Fibroblast of lung (primary cell): Measurements from ENCODE around the gene PDCD1LG2. TPM values are rescaled to one million over a fixed set of nuclear protein-coding genes. Genes with fewer than 3 reads are reported as not detected.

Experiments
- DNase-seq, 2 donors: peaks; one replicate each; pipeline versions ENCODE4 v3.0.0 to v3.0.0-alpha.2; 2010; ENCODE audit warnings: low read depth in 2 of 2
- H2AFZ ChIP-seq: 2 replicates; pipeline ENCODE4 v1.5.1; 2012; ENCODE audit warnings: low read length, control low read depth, inconsistent platforms
- H3K27ac ChIP-seq: 2 replicates; pipeline ENCODE4 v1.5.1; 2011; ENCODE audit warnings: low read length, control low read depth; ENCODE audit not compliant: insufficient read depth
- H3K27me3 ChIP-seq: 2 replicates; pipeline ENCODE4 v1.5.1; 2011; ENCODE audit warnings: mild to moderate bottlenecking, low read length; ENCODE audit not compliant: control insufficient read depth, insufficient read depth
- H3K36me3 ChIP-seq: 2 replicates; pipeline ENCODE4 v1.5.1; 2011; ENCODE audit warnings: low read length; ENCODE audit not compliant: control insufficient read depth, insufficient read depth
- H3K4me1 ChIP-seq: 2 replicates; pipeline ENCODE4 v1.5.1; 2011; ENCODE audit warnings: low read length; ENCODE audit not compliant: control insufficient read depth, insufficient read depth; ENCODE audit errors: extremely low read depth
- H3K4me2 ChIP-seq: 2 replicates; pipeline ENCODE4 v1.5.1; 2011; ENCODE audit warnings: low read length, control low read depth; ENCODE audit not compliant: insufficient read depth; ENCODE audit errors: extremely low read depth
- H3K4me3 ChIP-seq, 4 experiments: fragments of 200-600 bp in 1 of 4; sonication (generic) in 1 of 4; replicated peaks in 1 of 4; 2 replicates each; pipeline ENCODE4 v1.5.1; 2011 to 2016; ENCODE audit warnings: low read length in 4 of 4, low read depth in 3 of 4, mild to moderate bottlenecking in 3 of 4, control low read depth in 2 of 4, inconsistent platforms in 1 of 4, mixed read lengths in 1 of 4; ENCODE audit not compliant: insufficient read depth in 1 of 4; ENCODE audit errors: control extremely low read depth in 1 of 4
- H3K79me2 ChIP-seq: 2 replicates; pipeline ENCODE4 v1.5.1; 2012; ENCODE audit warnings: mild to moderate bottlenecking, low read length, inconsistent platforms; ENCODE audit not compliant: control insufficient read depth, insufficient read depth
- H3K9ac ChIP-seq: 2 replicates; pipeline ENCODE4 v1.5.1; 2011; ENCODE audit warnings: mild to moderate bottlenecking, low read length, control low read depth; ENCODE audit not compliant: insufficient read depth
- H3K9me3 ChIP-seq: 2 replicates; pipeline ENCODE4 v1.5.1; 2012; ENCODE audit warnings: low read depth, low read length; ENCODE audit not compliant: control insufficient read depth, insufficient read depth
- H4K20me1 ChIP-seq: 2 replicates; pipeline ENCODE4 v1.5.1; 2011; ENCODE audit warnings: low read length; ENCODE audit not compliant: control insufficient read depth, insufficient read depth; ENCODE audit errors: extremely low read depth
- EZH2 ChIP-seq: IDR thresholded peaks from 2 replicates; pipeline ENCODE4 v1.5.1; 2012; ENCODE audit warnings: low read length, control low read depth, mild to moderate bottlenecking; ENCODE audit errors: missing control alignments
- polyA plus RNA-seq, 2 donors: library from polyadenylated mRNA; depleted of rRNA in 1 of 2; stranded (reverse) in 1 of 2; unstranded in 1 of 2; fragments of >200 nt; gene quantifications; 2 replicates each; pipeline ENCODE4 v1.2.1, GENCODE V29; 2011 to 2012; ENCODE audit warnings: missing spikeins in 1 of 2
- total RNA-seq: library from RNA; depleted of rRNA; stranded (reverse); fragments of >200 nt; gene quantifications from 2 replicates; pipeline ENCODE4 v1.2.1, GENCODE V29; 2014
- TF ChIP-seq, protein P1 (sequence below), 2 donors: IDR thresholded peaks in 1 of 2; conservative IDR thresholded peaks in 1 of 2; 1 replicate in 1 of 2; 2 replicates in 1 of 2; pipeline ENCODE4 v1.5.1; 2011 to 2012; ENCODE audit warnings: low read length in 2 of 2, control low read depth in 1 of 2, inconsistent platforms in 1 of 2, low read depth in 1 of 2, mild to moderate bottlenecking in 1 of 2

Gene PDCD1LG2
- total and polyA plus RNA-seq, 2 donors (not counting 1 experiment from before 2014, with no cell fraction given): 6.9 to 16.9 TPM

DNA sequence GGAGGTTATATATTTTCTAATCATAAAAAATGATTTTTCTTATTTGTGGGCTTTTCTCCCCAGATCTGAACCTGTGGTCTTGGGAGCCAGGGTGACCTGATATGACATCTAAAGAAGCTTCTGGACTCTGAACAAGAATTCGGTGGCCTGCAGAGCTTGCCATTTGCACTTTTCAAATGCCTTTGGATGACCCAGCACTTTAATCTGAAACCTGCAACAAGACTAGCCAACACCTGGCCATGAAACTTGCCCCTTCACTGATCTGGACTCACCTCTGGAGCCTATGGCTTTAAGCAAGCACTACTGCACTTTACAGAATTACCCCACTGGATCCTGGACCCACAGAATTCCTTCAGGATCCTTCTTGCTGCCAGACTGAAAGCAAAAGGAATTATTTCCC is 59.6 kb downstream of the PDCD1LG2 start:
- H3K79me2 ChIP-seq: no peaks in the 10 kb centered on the region
- H3K9ac ChIP-seq: no peak overlapping the region
- H2AFZ ChIP-seq: no peak overlapping the region
- H3K27me3 ChIP-seq: no peaks in the 10 kb centered on the region
- no peak for TF ChIP-seq EZH2
- TF ChIP-seq, protein P1, sequence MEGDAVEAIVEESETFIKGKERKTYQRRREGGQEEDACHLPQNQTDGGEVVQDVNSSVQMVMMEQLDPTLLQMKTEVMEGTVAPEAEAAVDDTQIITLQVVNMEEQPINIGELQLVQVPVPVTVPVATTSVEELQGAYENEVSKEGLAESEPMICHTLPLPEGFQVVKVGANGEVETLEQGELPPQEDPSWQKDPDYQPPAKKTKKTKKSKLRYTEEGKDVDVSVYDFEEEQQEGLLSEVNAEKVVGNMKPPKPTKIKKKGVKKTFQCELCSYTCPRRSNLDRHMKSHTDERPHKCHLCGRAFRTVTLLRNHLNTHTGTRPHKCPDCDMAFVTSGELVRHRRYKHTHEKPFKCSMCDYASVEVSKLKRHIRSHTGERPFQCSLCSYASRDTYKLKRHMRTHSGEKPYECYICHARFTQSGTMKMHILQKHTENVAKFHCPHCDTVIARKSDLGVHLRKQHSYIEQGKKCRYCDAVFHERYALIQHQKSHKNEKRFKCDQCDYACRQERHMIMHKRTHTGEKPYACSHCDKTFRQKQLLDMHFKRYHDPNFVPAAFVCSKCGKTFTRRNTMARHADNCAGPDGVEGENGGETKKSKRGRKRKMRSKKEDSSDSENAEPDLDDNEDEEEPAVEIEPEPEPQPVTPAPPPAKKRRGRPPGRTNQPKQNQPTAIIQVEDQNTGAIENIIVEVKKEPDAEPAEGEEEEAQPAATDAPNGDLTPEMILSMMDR (conservative IDR thresholded peaks at IDR 0.05 in 1 of 2, IDR thresholded peaks at IDR 0.05 in 1 of 2; ENCODE audit: low read depth in 1 of 2, low read length in 2 of 2): no peak
- no peaks in the 10 kb centered on the region for H3K9me3 ChIP-seq
- DNase-seq: no peak
- H3K4me2 ChIP-seq: no peak overlapping the region
- no peak overlapping the region for H3K4me3 ChIP-seq
- H3K27ac ChIP-seq: no peak overlapping the region
- no peaks in the 10 kb centered on the region for H4K20me1 ChIP-seq
- no peaks in the 10 kb centered on the region for H3K4me1 ChIP-seq
- no peaks in the 10 kb centered on the region for H3K36me3 ChIP-seq

- Histone ChIP-seq H3K9me3 (no peaks in the 10 kb centered on the region), H2AFZ (no peak overlapping the region), H3K79me2 (no peaks in the 10 kb centered on the region), H3K27me3 (no peaks in the 10 kb centered on the region), H3K4me3 (no peak overlapping the region), H3K27ac (no peak overlapping the region), H3K9ac (no peak overlapping the region), H4K20me1 (no peaks in the 10 kb centered on the region), H3K36me3 (no peaks in the 10 kb centered on the region), H3K4me1 (no peaks in the 10 kb centered on the region), H3K4me2 (no peak overlapping the region)
- TF ChIP-seq, protein P1 (conservative IDR thresholded peaks at IDR 0.05 in 1 of 2, IDR thresholded peaks at IDR 0.05 in 1 of 2; ENCODE audit: low read depth in 1 of 2, low read length in 2 of 2): no peak
- no peak for TF ChIP-seq EZH2
- peak in 1 of 2 donors; percentile 50 for DNase-seq
Measured at GRCh38 chr9:5571629-5572232, 61.4 kb downstream of the PDCD1LG2 start.

DNA sequence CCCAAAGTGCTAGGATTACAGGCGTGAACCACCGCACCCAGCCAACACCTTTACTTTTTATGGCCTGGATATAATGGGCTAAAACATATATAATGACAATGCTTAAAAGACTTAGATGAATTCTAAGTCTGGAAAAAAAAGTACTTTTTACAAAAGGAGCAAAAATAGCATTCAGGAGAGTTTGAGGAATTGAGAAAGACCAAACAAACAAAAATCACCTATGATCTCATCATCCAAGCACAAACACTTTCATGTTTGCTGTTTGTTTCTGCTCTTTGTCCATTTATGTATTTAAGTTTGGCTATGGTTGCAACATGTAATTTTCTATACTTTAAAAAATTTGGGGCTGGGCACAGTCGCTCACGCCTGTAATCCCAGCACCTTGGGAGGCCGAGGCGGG is 63.8 kb downstream of the PDCD1LG2 start:
- Histone ChIP-seq H3K4me3 (no peak overlapping the region), H2AFZ (no peak overlapping the region), H3K79me2 (no peaks in the 10 kb centered on the region), H3K27ac (no peak overlapping the region), H3K4me2 (no peak overlapping the region), H3K9ac (no peak overlapping the region), H3K36me3 (no peaks in the 10 kb centered on the region), H4K20me1 (no peaks in the 10 kb centered on the region), H3K27me3 (no peaks in the 10 kb centered on the region), H3K9me3 (no peaks in the 10 kb centered on the region), H3K4me1 (no peaks in the 10 kb centered on the region)
- TF ChIP-seq, protein P1 (conservative IDR thresholded peaks at IDR 0.05 in 1 of 2, IDR thresholded peaks at IDR 0.05 in 1 of 2; ENCODE audit: low read depth in 1 of 2, low read length in 2 of 2): no peak
- TF ChIP-seq EZH2: no peak
- no peak for DNase-seq
